HG03139 (cell line): ENCODE results near the gene SERPINA4.

Experiments used
- ATAC-seq: cut with Tn5 transposase; IDR thresholded peaks from one replicate; pipeline ENCODE4 v1.9.1; 2021; ENCODE audit not compliant: unreplicated experiment

The SERPINA4 gene

GRCh38 chr14:94613720-94614644, 52.7 kb downstream of the SERPINA4 start:
- ATAC-seq = no peak

DNA sequence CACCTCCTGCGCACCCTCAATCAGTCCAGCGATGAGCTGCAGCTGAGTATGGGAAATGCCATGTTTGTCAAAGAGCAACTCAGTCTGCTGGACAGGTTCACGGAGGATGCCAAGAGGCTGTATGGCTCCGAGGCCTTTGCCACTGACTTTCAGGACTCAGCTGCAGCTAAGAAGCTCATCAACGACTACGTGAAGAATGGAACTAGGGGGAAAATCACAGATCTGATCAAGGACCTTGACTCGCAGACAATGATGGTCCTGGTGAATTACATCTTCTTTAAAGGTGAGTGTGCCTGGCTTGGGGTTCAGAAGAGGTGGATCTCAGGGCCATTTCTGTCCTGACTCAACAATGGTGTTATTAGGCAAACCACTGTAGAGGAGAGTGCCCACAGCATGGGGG, 53.6 kb downstream of the SERPINA4 start:
- ATAC-seq = no peak

DNA sequence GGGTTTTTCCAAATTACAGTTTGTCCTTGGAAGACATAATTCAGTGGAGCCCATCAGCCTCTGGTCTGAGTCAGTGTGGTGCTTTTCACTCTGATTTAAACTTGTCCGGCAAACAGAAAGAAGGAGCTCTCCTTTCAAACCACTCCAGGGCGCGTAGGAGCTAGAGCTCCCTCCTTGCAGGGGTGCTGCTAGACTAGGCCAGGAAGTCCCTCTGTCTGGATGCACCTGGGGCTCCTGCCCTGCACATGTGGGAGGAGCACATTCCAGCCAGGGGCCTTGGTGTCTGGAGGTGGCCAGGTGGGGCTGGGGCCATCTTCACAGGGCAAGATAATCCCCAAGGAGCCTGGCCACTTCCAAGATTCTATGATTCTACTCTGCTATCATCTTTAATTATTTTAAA, 54.0 kb downstream of the SERPINA4 start:
- no peak for ATAC-seq

DNA sequence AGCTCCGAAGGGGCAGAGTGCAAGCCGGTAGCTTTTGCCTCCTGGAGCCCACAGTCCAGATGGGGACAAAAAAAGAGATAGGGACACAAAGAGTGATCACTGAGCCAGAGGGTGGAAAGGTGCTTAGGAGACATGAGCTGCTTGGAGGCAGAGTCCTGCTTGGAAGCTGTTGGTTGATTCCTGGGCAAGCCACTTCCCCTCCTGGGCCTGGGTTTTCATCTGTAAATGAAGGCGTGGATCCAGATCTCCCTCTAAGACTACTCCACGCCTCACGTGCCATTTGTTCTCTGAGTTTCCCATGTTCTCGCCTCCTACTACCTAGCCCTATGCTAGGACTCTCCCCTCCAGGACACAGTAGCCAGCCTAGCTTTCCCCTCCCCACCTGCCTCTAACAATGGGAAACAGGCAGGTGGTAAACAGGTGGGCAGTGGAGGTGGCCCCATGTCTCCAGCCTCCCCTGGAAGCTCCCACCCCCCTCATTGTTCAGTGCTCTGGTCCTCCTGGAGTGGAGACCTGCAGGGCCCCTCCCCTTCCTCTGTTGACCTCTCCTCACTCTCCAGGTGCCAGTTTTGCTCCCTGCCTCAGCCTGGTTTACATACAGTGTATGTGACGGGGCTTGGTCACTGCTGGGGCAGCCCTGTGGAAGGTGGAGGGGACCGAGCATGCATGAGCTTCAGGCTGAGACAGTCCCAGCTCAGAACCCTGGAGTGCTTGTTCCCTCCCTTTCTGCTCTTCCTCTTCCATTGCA, 54.8 kb downstream of the SERPINA4 start:
- no peak for ATAC-seq

- no peak for ATAC-seq
Measured at GRCh38 chr14:94617366-94617941, 56.2 kb downstream of the SERPINA4 start.

- ATAC-seq = no peak
Measured at GRCh38 chr14:94617988-94618822, 57.0 kb downstream of the SERPINA4 start.

GRCh38 chr14:94619297-94619696, 58.1 kb downstream of the SERPINA4 start:
- ATAC-seq = no peak
